GM21526 (cell line): ENCODE measurements around the gene PACS1.

Source experiments
- ATAC-seq: cut with Tn5 transposase; IDR thresholded peaks from one replicate; pipeline ENCODE4 v1.9.1; 2021; ENCODE audit warnings: moderate library complexity; ENCODE audit not compliant: unreplicated experiment, low FRiP score

Gene PACS1

GRCh38 chr11:66218846-66219620, 149.0 kb downstream of the PACS1 start:
- no peak for ATAC-seq

- ATAC-seq = no peak
These were observed 149.9 kb downstream of the PACS1 start for GRCh38 chr11:66219846-66220565.

GRCh38 chr11:66220566-66220935, 150.5 kb downstream of the PACS1 start:
- no peak for ATAC-seq

DNA sequence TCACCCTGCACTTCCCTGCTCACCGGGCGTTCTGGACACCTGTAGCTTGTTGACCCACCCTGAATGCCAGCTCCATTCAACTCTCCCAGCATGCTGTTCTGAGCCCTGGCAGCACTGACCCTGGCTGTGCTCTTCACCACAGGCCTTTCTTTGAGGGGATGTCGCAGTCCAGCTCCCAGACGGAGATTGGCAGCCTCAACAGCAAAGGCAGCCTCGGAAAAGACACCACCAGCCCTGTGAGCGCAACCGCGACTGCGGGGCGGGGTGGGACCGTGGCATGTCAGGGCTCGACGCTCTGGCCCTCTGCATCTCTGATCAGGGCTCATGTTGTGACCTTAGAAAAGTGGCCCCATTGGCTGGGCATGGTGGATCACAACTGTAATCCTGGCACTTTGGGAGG, 150.9 kb downstream of the PACS1 start:
- ATAC-seq = no peak

GRCh38 chr11:66221726-66222236, 151.7 kb downstream of the PACS1 start:
- no peak for ATAC-seq

GRCh38 chr11:66222358-66223149, 152.5 kb downstream of the PACS1 start:
- ATAC-seq = peak; percentile 88

GRCh38 chr11:66224226-66224855, 154.3 kb downstream of the PACS1 start:
- ATAC-seq = no peak

DNA sequence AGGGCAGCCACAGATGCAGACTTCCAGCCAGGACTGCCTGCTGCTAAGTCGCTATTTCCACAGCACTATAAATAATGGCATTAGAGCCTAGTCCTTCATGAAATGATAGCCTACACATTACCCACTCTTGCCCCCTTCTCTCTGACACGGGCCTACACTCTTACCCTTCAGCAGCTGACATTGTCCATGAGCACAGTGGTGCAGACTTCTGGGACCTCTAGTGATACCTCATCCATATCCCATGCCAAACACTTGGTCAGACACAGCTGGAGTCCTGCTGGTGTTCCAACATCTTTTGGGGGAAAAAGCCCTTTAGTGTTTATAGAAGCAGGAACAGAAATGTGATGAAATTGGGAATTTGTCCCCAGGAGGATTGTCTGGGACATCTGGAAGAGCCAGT, 155.0 kb downstream of the PACS1 start:
- no peak for ATAC-seq

DNA sequence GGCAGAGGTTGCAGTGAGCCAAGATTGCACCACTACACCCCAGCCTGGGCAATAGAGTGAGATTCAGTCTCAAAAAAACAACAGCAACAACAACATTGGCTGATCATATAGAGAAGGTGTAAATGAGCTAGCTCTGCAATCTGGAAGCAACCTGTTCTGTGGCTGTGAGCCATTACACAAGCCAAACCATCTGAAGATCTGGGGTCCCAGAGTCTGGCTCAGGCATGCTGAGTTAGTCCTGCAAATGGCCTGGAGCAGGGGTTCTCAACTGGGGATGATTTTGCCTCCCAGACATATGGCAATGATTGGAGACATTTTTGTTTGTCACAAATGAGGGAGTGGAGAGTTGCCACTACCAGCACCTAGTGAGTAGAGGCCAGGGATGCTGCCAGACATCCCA, 156.0 kb downstream of the PACS1 start:
- ATAC-seq = no peak

GRCh38 chr11:66227700-66228099, 157.6 kb downstream of the PACS1 start:
- no peak for ATAC-seq

- no peak for ATAC-seq
These were observed 158.4 kb downstream of the PACS1 start for GRCh38 chr11:66228521-66228920.

DNA sequence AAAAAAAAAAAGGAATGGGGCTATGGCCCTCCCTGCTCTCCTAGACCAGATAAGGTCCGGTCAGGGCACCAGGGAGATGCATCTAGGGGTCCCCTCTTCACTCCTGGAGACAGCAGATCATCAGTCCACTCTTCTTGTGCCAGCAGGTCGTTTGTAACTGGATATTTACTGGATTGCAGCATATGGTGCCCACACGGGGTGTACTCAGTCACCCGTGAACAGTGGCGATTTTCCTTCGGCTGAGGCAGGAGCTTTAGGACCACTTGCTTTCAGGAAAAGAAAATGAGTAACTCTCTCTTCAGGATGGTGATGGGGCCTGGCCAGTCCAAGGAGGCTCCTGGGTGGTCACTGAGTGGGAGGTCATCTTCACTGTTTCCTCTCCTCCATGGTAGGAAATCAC, 160.1 kb downstream of the PACS1 start:
- ATAC-seq = no peak

DNA sequence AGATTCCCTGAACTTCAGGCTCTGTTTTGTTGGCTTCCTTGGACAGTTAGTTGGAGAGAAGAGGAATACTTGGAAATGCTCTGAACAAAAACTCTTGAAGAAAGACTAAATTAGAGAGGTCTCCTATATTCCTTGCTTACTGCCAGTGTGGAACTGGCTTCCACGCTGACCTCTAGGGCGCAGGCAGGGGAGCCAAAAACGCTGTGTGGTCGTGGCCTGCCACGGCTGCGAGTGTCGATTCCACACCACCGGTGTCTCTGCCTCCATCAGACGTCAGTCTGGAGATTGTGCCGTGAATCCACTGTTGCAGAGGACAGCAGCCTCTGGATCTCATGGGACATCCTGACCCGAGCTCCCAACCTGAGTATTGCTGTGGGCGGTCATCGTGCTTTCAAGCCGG, 160.9 kb downstream of the PACS1 start:
- ATAC-seq = no peak

GRCh38 chr11:66231561-66231960, 161.5 kb downstream of the PACS1 start:
- ATAC-seq = no peak

GRCh38 chr11:66232769-66233168, 162.7 kb downstream of the PACS1 start:
- ATAC-seq = no peak

- ATAC-seq = no peak
These were observed 163.2 kb downstream of the PACS1 start for GRCh38 chr11:66233301-66233700.

DNA sequence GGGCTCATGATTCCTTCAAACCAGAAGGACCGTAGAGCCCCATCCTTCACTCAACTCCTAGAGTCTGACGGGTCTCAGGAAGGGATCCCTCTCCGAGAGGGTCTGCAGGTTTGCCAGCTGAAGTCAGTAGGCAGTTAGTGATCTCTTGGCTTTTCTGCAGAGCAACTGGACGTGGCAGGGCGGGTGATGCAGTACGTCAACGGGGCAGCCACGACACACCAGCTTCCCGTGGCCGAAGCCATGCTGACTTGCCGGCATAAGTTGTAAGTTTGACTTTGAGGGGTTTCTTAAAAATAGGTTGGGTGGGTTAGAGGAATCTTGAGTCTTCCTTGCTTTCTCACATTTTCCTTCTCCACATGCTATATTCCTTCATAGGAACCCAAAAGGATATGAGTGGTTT, 165.1 kb downstream of the PACS1 start:
- ATAC-seq = no peak

GRCh38 chr11:66237867-66238266, 167.8 kb downstream of the PACS1 start:
- ATAC-seq = no peak

DNA sequence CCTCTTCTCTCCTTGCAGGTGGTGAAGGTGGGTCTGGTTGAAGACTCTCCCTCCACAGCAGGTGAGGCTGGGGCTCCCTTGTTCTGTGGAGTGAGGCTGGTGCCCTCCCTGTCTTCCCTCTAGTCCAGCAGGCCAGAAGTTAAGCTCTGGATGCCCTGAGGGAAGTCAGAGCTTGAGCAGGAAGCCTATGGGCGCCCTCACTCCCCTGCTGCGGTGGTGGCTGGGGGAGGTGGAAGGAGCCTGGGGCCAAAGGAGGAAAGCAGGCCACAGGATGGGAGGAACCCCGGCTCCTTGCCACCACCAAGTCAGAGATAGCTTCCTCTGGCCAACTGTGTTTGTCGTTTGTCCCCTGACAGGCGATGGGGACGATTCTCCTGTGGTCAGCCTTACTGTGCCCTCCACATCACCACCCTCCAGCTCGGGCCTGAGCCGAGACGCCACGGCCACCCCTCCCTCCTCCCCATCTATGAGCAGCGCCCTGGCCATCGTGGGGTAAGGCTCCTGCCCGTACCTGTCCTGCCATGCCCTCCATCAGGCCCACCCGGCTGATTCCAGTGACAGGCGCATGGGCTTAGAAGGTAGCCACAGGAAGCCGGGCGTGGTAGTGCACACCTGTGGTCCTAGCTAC, 168.8 kb downstream of the PACS1 start:
- ATAC-seq = no peak

DNA sequence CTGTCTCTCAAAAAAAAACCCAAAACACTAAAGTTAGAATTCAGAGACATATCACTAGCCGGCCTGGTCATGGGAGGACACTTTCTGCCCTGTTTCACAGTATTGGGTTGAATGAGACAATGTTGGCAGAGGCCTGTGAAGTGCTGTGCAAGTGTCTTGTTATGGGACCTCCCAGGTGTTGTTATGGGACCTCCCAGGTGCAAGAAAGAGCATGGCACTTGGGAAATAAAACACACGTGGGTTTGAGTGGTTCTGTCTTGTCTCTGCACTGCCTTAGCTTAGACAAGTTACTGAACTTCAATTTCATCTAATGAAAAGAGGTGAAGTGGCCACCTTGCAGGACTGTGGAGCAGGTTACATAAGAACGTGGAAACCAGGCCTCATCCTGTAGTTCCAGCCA, 169.4 kb downstream of the PACS1 start:
- ATAC-seq = no peak
